GM19023 (cell line): ENCODE results near the gene OBP2A.

Source experiments
- ATAC-seq: cut with Tn5 transposase; IDR thresholded peaks from one replicate; pipeline ENCODE4 v1.9.1; 2021; ENCODE audit warnings: mild to moderate bottlenecking, moderate library complexity; ENCODE audit not compliant: unreplicated experiment

Gene OBP2A

DNA sequence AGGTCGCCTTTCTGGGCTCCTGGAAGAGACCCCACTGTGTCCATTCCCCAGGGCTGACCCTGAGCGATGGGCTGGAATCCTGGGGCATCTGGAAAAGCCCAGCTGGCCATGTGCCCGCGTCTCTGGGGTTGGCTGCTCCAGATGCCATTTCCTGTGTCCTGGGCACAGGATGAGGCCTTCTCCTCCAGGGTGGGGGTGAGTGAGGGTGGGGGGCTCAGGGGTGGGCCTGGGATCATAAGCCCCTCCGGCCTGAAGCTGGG lies 46.3 kb downstream of the OBP2A start:
- no peak for ATAC-seq

DNA sequence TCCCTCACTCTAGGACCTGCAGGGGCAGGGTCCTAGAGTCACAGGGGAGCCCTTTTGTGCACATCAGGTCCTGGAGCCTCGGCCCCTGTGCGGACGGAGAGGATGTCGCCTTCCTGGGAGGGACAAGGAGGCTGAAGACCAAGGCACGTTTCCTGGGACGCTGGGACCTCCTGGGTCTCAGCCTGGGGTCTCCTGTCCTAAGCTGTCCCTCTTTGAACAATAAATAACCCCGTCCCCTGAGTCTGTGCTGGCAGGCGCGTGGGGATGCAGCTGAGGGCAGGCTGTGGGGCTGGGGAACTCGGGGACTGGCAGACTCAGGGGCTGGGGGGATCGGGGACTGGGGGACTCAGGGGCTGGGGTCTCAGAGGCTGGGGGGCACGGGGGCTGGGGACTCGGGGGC lies 46.7 kb downstream of the OBP2A start:
- ATAC-seq: no peak

DNA sequence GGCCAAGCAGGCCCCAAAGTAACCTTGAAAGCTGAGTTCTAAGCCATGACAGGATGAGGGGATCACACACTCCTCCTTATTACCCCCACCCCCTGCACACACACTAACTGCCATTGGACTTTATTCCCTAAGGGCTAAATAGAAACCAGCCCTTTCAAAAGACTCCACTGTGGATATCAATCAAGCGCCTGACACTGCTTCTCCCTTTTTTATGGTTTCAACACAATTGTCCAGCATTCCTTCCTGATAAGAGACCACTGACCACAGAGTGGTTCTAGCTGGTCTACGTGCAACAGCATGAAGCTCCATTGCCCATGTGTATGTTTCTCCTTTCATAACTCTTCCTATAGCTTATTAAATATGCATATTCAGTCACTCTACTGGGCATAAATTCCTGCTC lies 50.3 kb downstream of the OBP2A start:
- no peak for ATAC-seq
